SK-N-SH treated with all-trans-retinoic acid at 6 μM for 48 hours (cell line): ENCODE measurements around the gene EMID1.

Experiments
- ATAC-seq: fragments of 200-7000 bp; cut with Tn5 transposase; 3 replicates; pipeline ENCODE4 v1.9.1; 2020; ENCODE audit warnings: mild to moderate bottlenecking, moderate library complexity
- CREB5 ChIP-seq: fragments of 250-450 bp; sonication (Bioruptor Pico); IDR thresholded peaks from 2 replicates; pipeline ENCODE4 v1.5.1; 2020; ENCODE audit warnings: low read depth, mild to moderate bottlenecking, moderate library complexity
- CSDC2 ChIP-seq: fragments of 250-450 bp; sonication (Bioruptor Pico); IDR thresholded peaks from 2 replicates; pipeline ENCODE4 v1.5.0; 2020; ENCODE audit warnings: mild to moderate bottlenecking, moderate library complexity
- CSRNP3 ChIP-seq: fragments of 250-450 bp; sonication (Bioruptor Pico); IDR thresholded peaks from 2 replicates; pipeline ENCODE4 v1.5.1; 2021; ENCODE audit warnings: mild to moderate bottlenecking, moderate library complexity
- ISL1 ChIP-seq: fragments of 250-450 bp; sonication (Bioruptor Pico); IDR thresholded peaks from 2 replicates; pipeline ENCODE4 v2.1.2; 2022; ENCODE audit warnings: mild to moderate bottlenecking, moderate library complexity
- OSR1 ChIP-seq: fragments of 250-450 bp; sonication (Bioruptor Pico); IDR thresholded peaks from 2 replicates; pipeline ENCODE4 v1.8.0; 2022; ENCODE audit warnings: moderate library complexity, mild to moderate bottlenecking, inconsistent platforms
- TCF4 ChIP-seq: fragments of 250-450 bp; sonication (Bioruptor Pico); IDR thresholded peaks from 2 replicates; pipeline ENCODE4 v1.8.0; 2021; ENCODE audit warnings: mild to moderate bottlenecking, moderate library complexity, borderline replicate concordance
- TSHZ2 ChIP-seq: fragments of 250-450 bp; sonication (Bioruptor Pico); IDR thresholded peaks from 2 replicates; pipeline ENCODE4 v1.5.0; 2020; ENCODE audit warnings: mild to moderate bottlenecking, moderate library complexity
- ZC3H10 ChIP-seq: fragments of 250-450 bp; sonication (Bioruptor Pico); IDR thresholded peaks from 2 replicates; pipeline ENCODE4 v1.5.1; 2021; ENCODE audit warnings: mild to moderate bottlenecking, moderate library complexity
- ZFP30 ChIP-seq: fragments of 450-650 bp; formaldehyde crosslinking; IDR thresholded peaks from 2 replicates; pipeline ENCODE4 v1.5.0; 2022; ENCODE audit warnings: mild to moderate bottlenecking, moderate library complexity
- ZNF565 ChIP-seq: fragments of 450-650 bp; formaldehyde crosslinking; conservative IDR thresholded peaks from 2 replicates; pipeline ENCODE4 v1.5.0; 2020; ENCODE audit warnings: low read depth, mild to moderate bottlenecking, moderate library complexity
- ZNF70 ChIP-seq: fragments of 450-650 bp; formaldehyde crosslinking; IDR thresholded peaks from 2 replicates; pipeline ENCODE4 v1.5.0; 2020; ENCODE audit warnings: mild to moderate bottlenecking, moderate library complexity
- ZNF8 ChIP-seq: fragments of 450-650 bp; formaldehyde crosslinking; IDR thresholded peaks from 2 replicates; pipeline ENCODE4 v1.5.0; 2020; ENCODE audit warnings: mild to moderate bottlenecking, moderate library complexity
- TF ChIP-seq, protein P1 (sequence below): fragments of 250-450 bp; sonication (Bioruptor Pico); IDR thresholded peaks from 2 replicates; pipeline ENCODE4 v1.8.0; 2020; ENCODE audit warnings: mild to moderate bottlenecking, moderate library complexity, borderline replicate concordance

The EMID1 gene

GRCh38 chr22:29215012-29215860 lies 9.5 kb downstream of the EMID1 start:
- no peak for TF ChIP-seq ZNF565 (CRISPR knock-in tag)
- TF ChIP-seq OSR1 (CRISPR knock-in tag), result no peak
- no peak for TF ChIP-seq ISL1 (CRISPR knock-in tag)
- no peak for TF ChIP-seq CSRNP3 (CRISPR knock-in tag)
- TF ChIP-seq TCF4, result no peak
- TF ChIP-seq, protein P1, sequence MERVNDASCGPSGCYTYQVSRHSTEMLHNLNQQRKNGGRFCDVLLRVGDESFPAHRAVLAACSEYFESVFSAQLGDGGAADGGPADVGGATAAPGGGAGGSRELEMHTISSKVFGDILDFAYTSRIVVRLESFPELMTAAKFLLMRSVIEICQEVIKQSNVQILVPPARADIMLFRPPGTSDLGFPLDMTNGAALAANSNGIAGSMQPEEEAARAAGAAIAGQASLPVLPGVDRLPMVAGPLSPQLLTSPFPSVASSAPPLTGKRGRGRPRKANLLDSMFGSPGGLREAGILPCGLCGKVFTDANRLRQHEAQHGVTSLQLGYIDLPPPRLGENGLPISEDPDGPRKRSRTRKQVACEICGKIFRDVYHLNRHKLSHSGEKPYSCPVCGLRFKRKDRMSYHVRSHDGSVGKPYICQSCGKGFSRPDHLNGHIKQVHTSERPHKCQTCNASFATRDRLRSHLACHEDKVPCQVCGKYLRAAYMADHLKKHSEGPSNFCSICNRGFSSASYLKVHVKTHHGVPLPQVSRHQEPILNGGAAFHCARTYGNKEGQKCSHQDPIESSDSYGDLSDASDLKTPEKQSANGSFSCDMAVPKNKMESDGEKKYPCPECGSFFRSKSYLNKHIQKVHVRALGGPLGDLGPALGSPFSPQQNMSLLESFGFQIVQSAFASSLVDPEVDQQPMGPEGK (CRISPR knock-in tag), result no peak
- no peak for TF ChIP-seq ZFP30 (CRISPR knock-in tag)
- no peak for TF ChIP-seq TSHZ2
- TF ChIP-seq CSDC2, result no peak
- TF ChIP-seq, all 23 proteins: peak for 0
- no peak for ATAC-seq

- TF ChIP-seq ISL1 (CRISPR knock-in tag), result no peak
- TF ChIP-seq, protein P1 (CRISPR knock-in tag), result no peak
- no peak for TF ChIP-seq CREB5
- TF ChIP-seq ZC3H10 (CRISPR knock-in tag), result no peak
- TF ChIP-seq ZNF565 (CRISPR knock-in tag), result no peak
- TF ChIP-seq, all 23 proteins: peak for 0
- ATAC-seq, result no peak
Measured at GRCh38 chr22:29216011-29216872, 10.5 kb downstream of the EMID1 start.

DNA sequence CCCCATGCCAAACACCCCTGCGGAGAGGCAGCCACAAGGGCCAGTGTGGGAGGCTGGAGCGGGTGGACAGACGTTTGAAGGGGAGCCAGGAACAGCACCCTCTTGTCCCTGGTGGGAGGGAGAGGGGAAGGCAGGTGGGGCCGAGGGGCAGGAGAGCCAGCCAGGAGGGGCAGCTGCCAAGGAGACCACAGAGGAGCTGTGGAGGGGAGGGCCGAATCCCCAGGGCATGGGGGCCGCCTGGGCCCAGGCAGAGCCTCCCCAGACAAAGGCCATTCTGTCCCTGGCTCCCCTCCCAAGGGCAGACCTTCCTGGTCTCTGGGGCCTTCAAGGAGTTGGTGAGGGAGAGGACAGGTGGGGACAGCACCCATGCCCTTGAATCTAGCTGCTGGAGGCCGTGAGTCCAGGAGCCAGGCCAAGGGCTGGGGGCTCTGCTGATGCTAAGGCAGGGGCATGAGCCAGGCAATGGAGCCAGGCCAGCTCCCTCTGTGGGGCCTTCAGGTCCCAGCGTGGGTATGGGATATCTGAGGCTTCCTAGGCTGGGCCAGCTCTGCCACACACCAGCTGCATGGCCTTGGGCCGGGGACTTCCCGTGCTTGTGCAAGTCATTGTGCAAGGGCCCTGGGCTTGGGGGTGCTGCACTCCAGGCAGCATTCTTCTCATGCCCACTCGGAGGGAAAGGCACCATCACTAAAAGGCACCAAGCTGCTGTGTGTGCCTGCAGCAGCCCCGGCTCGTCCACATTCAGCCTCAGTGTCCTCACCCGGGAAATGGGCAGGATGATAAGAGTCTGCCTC lies 11.4 kb downstream of the EMID1 start:
- TF ChIP-seq ZC3H10 (CRISPR knock-in tag) (no peak), ZNF8 (no peak), ZNF70 (CRISPR knock-in tag) (no peak), CREB5 (no peak)

More for the DNA sequence above, 11.4 kb downstream of the EMID1 start:
- no peak; the same call in 2 of the 3 replicates for ATAC-seq
